Neuronal stem cell (in vitro differentiated cells): Measurements from ENCODE around the gene USP2.

Experiments used
- DNase-seq: peaks from one replicate; pipeline ENCODE4 v3.0.0-alpha.2; 2013; ENCODE audit warnings: low spot score
- H2AFZ ChIP-seq: one replicate; pipeline ENCODE4 v1.6.1; 2013; ENCODE audit warnings: mild to moderate bottlenecking, low read length, inconsistent platforms
- H2AK5ac ChIP-seq: 2 replicates; pipeline ENCODE4 v1.6.1; 2013; ENCODE audit warnings: low read depth, mild to moderate bottlenecking, inconsistent platforms, low read length, moderate library complexity, mixed read lengths
- H2BK120ac ChIP-seq: 2 replicates; pipeline ENCODE4 v1.6.1; 2013; ENCODE audit warnings: low read depth, mild to moderate bottlenecking, inconsistent platforms, low read length, moderate library complexity, mixed read lengths
- H2BK12ac ChIP-seq: one replicate; pipeline ENCODE4 v1.6.1; 2013; ENCODE audit warnings: low read length, inconsistent platforms
- H2BK15ac ChIP-seq: 2 replicates; pipeline ENCODE4 v1.6.1; 2013; ENCODE audit warnings: mild to moderate bottlenecking, low read length, inconsistent platforms, mixed read lengths
- H2BK5ac ChIP-seq: one replicate; pipeline ENCODE4 v1.6.1; 2013; ENCODE audit warnings: inconsistent platforms, mild to moderate bottlenecking, low read length, moderate library complexity
- H3K14ac ChIP-seq: one replicate; pipeline ENCODE4 v1.6.1; 2013; ENCODE audit warnings: low read length, inconsistent platforms
- H3K18ac ChIP-seq: 2 replicates; pipeline ENCODE4 v1.6.1; 2013; ENCODE audit warnings: low read length, inconsistent platforms
- H3K23ac ChIP-seq: 2 replicates; pipeline ENCODE4 v1.6.1; 2013; ENCODE audit warnings: low read depth, mild to moderate bottlenecking, mixed read lengths, low read length, inconsistent platforms; ENCODE audit not compliant: poor library complexity
- H3K27ac ChIP-seq: replicated peaks from 3 replicates; pipeline ENCODE4 v1.5.1; 2013; ENCODE audit warnings: low read length, inconsistent platforms
- H3K27me3 ChIP-seq, 3 experiments: 2 replicates each; pipeline ENCODE4 v1.6.1; 2013; ENCODE audit warnings: low read length in 3 of 3, mild to moderate bottlenecking in 2 of 3, inconsistent platforms in 1 of 3, low read depth in 1 of 3, mixed read lengths in 1 of 3, moderate library complexity in 1 of 3; ENCODE audit not compliant: control insufficient read depth in 3 of 3, insufficient read depth in 3 of 3
- H3K36me3 ChIP-seq, 2 donors: replicated peaks in 1 of 2; 2 replicates each; pipeline ENCODE4 v1.6.1; 2013; ENCODE audit warnings: low read length in 2 of 2; ENCODE audit not compliant: control insufficient read depth in 2 of 2, insufficient read depth in 2 of 2
- H3K4ac ChIP-seq: 2 replicates; pipeline ENCODE4 v1.6.1; 2013; ENCODE audit warnings: inconsistent platforms, mild to moderate bottlenecking, low read length, moderate library complexity
- H3K4me1 ChIP-seq, 2 donors: 1 replicate in 1 of 2; 2 replicates in 1 of 2; pipeline ENCODE4 v1.6.1; 2013; ENCODE audit warnings: low read length in 2 of 2, low read depth in 1 of 2; ENCODE audit not compliant: control insufficient read depth in 2 of 2, insufficient read depth in 1 of 2
- H3K4me2 ChIP-seq: one replicate; pipeline ENCODE4 v1.6.1; 2013; ENCODE audit warnings: mild to moderate bottlenecking, low read length, inconsistent platforms; ENCODE audit not compliant: insufficient read depth, poor library complexity, severe bottlenecking
- H3K4me3 ChIP-seq, 2 donors: 2 replicates each; pipeline ENCODE4 v1.5.1; 2013; ENCODE audit warnings: low read length in 2 of 2, mild to moderate bottlenecking in 2 of 2, inconsistent platforms in 1 of 2, moderate library complexity in 1 of 2
- H3K79me1 ChIP-seq: one replicate; pipeline ENCODE4 v1.6.1; 2013; ENCODE audit warnings: low read depth, mild to moderate bottlenecking, inconsistent platforms, low read length, moderate library complexity
- H3K9ac ChIP-seq: one replicate; pipeline ENCODE4 v1.6.1; 2013; ENCODE audit warnings: mild to moderate bottlenecking, low read depth, low read length, inconsistent platforms; ENCODE audit not compliant: poor library complexity
- H3K9me3 ChIP-seq, 2 donors: replicated peaks in 1 of 2; 2 replicates each; pipeline versions ENCODE3 to v1.6.1; 2013; ENCODE audit warnings: low read length in 2 of 2, mild to moderate bottlenecking in 2 of 2, inconsistent platforms in 1 of 2, low read depth in 1 of 2, mixed read lengths in 1 of 2, moderate library complexity in 1 of 2; ENCODE audit not compliant: control insufficient read depth in 2 of 2, insufficient read depth in 1 of 2
- H4K8ac ChIP-seq: one replicate; pipeline ENCODE4 v1.6.1; 2013; ENCODE audit warnings: low read depth, mild to moderate bottlenecking, inconsistent platforms, low read length, moderate library complexity
- H4K91ac ChIP-seq: one replicate; pipeline ENCODE4 v1.6.1; 2013; ENCODE audit warnings: low read length, low read depth, mild to moderate bottlenecking, inconsistent platforms; ENCODE audit not compliant: poor library complexity
- WGBS, 2 donors: extraction: QIAGEN DNeasy Blood & Tissue Kit; methylation state at CpG; one replicate each; pipeline ENCODE4 v1.1.7; 2013; ENCODE audit warnings: missing lambda C conversion rate in 2 of 2, mixed read lengths in 1 of 2; ENCODE audit not compliant: insufficient read length in 2 of 2, insufficient replicate concordance in 1 of 2; ENCODE audit errors: extremely low coverage in 2 of 2; 5-methylcytosine and 5-hydroxymethylcytosine counted together

Gene USP2

DNA sequence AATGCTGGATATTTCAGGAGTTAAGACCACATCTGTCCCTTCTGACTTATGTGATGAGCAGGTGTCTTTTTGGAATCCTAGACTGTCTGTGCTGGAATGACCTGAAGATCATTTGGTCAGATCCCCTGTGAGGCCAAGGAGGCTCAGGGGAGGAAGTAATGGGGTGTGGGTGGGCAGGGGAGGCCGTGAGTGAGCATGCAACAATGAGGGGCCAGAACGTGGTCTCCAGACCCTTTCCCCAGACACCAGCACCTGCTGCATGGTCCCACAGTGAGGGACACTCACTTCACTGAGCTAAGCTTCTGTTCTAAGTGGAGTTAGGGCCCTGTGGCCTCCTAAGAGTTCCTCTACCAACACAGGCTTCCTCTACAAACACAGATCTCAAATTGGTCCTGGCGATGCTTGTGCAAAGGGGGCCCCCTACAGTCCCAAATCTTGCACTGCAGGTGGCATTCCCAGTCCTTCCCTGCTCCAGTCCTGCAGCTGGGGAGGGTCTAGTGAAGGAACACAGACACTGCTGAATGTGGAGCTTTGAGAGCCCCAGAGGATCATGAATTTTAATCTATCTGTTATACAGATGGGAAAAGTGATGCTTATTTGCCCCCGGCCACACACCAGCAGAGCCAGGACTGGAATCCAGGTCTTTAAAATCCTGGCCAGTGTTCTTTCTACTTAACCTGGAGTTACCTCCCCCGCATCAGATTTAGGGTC, 7.4 kb downstream of the USP2 start:
- Histone ChIP-seq H2AFZ (peak overlapping the region; percentile 33), H3K9me3 (no peaks in the 10 kb centered on the region), H4K8ac (no peak overlapping the region), H2BK5ac (peak overlapping the region; percentile 9), H3K27ac (no peak overlapping the region), H2BK120ac (no peak overlapping the region), H3K9ac (no peak overlapping the region), H2BK12ac (no peak overlapping the region), H3K79me1 (no peaks in the 10 kb centered on the region), H3K36me3 (no peaks in the 10 kb centered on the region), H3K23ac (peak overlapping the region; percentile 36), H3K27me3 (peaks cover 0 to 49% (median 0%) of the 10 kb centered on the region in 3 experiments), H4K91ac (peak overlapping the region; percentile 58), H3K4me3 (no peak overlapping the region), H3K4ac (no peak overlapping the region), H3K4me2 (no peak overlapping the region), H3K4me1 (peaks cover 30 to 48% of the 10 kb centered on the region in 2 donors), H3K14ac (no peak overlapping the region), H2AK5ac (peak overlapping the region; percentile 88), H2BK15ac (peak overlapping the region; percentile 34), H3K18ac (no peak overlapping the region)
- no CpG with 5 or more reads among the region's 5 CpGs for WGBS, 2 donors
- DNase-seq: peak; percentile 82

DNA sequence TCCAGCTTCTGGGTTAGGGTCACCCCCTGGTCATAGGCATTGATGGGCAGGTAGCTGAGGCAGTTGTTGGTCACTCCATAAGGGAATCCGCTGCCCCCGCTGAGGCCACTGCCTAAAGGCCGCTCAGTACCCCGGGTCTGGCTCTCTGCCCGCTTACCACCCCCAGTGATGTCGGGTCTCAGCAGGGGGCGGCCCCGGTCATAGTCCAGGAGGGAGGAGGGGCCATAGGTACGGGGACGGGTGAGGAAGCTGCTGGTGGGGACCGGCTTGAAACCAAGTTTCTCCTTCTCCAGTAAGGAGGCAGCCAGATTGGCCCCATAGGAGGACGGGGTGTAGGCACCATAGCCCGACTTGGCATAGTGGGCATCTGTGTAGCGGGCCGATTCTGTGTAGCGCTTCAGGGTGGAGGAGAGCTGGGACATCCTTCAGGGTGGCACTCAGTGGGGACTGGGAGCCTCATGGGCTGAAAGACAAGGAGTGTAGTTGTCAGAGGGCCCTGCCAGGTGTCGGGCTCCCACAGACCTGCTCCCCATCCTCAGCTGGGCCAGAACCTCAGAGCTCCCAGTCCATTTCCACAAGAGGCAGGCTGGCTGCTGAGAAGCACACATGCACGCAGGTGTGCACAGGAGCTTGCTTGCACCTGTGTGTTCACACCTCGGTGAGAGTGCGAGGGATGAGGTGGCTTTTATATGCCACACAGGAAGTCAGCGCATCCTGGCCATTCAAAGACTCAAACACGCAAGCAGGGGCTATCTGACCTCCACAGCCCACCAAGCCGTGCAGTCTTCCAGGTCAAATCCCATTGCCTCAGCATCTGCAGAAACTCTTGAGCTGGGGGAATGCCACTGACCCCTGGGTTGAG, 8.2 kb downstream of the USP2 start:
- Histone ChIP-seq H2BK120ac (no peak overlapping the region), H2BK15ac (peak overlapping the region; percentile 87), H2AFZ (no peak overlapping the region), H3K79me1 (no peaks in the 10 kb centered on the region), H3K27me3 (peaks cover 0 to 49% (median 0%) of the 10 kb centered on the region in 3 experiments), H3K36me3 (no peaks in the 10 kb centered on the region), H3K9me3 (no peaks in the 10 kb centered on the region), H3K14ac (no peak overlapping the region), H4K91ac (peak overlapping the region; percentile 58), H3K4ac (no peak overlapping the region), H4K8ac (no peak overlapping the region), H2AK5ac (peak overlapping the region; percentile 53), H3K4me1 (peaks cover 30 to 42% of the 10 kb centered on the region in 2 donors), H3K4me2 (no peak overlapping the region), H2BK12ac (no peak overlapping the region), H2BK5ac (peak overlapping the region; percentile 9), H3K27ac (no peak overlapping the region), H3K4me3 (no peak overlapping the region), H3K18ac (peak overlapping the region; percentile 49), H3K9ac (peak overlapping the region; percentile 24), H3K23ac (peak overlapping the region; percentile 47)
- no CpG with 5 or more reads among the region's 23 CpGs for WGBS, 2 donors
- no peak for DNase-seq

DNA sequence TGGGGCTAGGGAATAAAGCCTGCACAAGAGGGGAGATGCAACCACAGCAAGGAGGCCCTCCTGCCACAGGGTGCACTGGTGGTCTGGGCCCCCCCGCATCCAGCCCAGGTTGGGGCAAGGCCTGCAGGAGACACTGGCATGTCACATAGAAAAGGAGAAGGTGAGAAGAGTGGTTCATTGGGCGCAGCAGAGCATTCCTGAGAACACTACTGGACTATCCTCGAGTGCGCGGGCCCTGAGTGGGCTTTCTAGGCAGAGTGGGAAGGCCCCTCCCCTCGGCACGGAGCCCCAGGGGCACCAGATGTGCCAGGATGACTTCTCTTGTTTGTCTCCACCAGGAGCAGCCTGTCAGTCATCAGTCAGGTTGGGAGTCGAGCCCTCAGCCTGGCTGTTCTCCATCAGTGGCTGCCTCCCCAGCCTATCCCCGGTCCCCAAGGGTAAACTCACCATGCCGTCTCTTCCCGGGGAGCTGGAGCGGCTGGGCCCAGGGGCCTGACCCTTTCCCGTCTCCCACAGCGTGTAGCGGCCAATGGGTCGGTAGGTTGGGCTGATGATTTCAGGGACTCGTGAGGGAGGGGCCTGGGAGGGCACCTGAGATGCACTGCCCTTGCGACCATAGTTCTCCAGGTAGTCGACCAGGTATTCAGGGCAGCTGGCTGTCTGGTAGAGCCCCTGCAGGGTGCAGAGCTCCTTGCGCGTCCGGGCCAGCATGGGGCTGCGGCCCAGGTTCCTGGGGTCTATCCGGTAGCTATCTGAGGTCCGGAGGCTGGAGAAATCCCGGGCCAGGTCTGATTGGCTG, 9.0 kb downstream of the USP2 start:
- Histone ChIP-seq H2AK5ac (peak overlapping the region; percentile 53), H3K14ac (no peak overlapping the region), H2BK15ac (peak overlapping the region; percentile 5), H3K4me3 (no peak overlapping the region), H3K36me3 (no peaks in the 10 kb centered on the region), H2BK12ac (no peak overlapping the region), H4K8ac (no peak overlapping the region), H4K91ac (no peak overlapping the region), H3K9ac (no peak overlapping the region), H3K27ac (no peak overlapping the region), H3K79me1 (no peaks in the 10 kb centered on the region), H2BK5ac (peak overlapping the region; percentile 79), H3K9me3 (no peaks in the 10 kb centered on the region), H2AFZ (no peak overlapping the region), H3K27me3 (peaks cover 0 to 50% (median 0%) of the 10 kb centered on the region in 3 experiments), H3K4me1 (peaks cover 33 to 39% of the 10 kb centered on the region in 2 donors), H3K4me2 (no peak overlapping the region), H3K23ac (no peak overlapping the region), H3K18ac (no peak overlapping the region), H2BK120ac (no peak overlapping the region), H3K4ac (peak overlapping the region; percentile 58)
- no peak for DNase-seq
- no CpG with 5 or more reads among the region's 26 CpGs for WGBS, 2 donors
